Measurements from ENCODE around the gene EXOC2.
A peak's percentile ranks its signal among the peaks of the same experiment; 100 is the strongest.
"Not testable (repeated sequence)": the region's sequence is repeated elsewhere in the genome, so short reads cannot be mapped to it uniquely, and the experiment has no call there.

EXOC2 gene

DNA sequence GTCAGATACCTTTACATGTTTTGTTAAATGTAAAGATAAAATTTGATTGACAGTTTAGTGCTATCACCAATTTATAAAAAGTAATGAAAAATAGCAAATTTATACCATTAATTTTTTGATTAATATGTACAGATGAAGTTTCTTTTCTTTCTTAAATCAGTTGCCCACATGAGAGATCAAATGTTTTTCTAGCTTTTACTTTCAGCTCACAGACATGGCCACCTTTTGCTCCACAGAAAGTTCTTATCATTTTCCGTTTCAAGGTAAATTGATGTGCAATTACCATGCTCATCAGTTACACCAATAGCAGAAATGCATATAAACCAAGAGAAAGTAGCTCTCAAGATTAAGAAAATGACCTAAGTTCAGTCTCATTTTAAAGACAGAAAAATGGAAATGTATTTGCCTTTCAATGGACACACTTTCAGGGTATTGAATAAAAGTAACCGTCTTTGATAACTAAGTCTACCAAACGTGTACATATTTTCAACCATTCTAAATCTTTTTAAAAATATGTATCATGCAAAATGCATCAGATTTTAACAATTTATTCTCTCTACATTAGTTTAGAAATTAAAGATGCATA, 16.6 kb upstream of the EXOC2 start:
- DNase-seq (ENCODE audit: low read depth) = no peak

DNA sequence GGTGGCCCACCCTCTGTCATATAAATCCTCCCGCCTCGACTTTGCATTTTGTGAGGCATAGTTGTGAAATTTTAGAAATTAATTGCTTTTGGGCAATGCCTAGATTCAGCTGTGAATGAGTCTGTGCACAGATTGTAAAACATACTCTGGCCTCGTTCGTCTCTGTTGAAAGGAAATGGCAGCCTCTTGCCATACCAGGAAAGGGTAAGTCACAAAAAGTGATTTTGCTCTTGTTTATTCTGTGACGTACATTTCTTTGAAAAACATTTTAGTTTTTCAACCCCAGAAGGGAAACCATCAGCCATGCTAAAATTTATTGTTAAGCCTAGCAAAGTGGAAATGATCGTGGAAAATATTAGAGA, 15.3 kb upstream of the EXOC2 start:
- no peak for DNase-seq (ENCODE audit: low read depth)

DNA sequence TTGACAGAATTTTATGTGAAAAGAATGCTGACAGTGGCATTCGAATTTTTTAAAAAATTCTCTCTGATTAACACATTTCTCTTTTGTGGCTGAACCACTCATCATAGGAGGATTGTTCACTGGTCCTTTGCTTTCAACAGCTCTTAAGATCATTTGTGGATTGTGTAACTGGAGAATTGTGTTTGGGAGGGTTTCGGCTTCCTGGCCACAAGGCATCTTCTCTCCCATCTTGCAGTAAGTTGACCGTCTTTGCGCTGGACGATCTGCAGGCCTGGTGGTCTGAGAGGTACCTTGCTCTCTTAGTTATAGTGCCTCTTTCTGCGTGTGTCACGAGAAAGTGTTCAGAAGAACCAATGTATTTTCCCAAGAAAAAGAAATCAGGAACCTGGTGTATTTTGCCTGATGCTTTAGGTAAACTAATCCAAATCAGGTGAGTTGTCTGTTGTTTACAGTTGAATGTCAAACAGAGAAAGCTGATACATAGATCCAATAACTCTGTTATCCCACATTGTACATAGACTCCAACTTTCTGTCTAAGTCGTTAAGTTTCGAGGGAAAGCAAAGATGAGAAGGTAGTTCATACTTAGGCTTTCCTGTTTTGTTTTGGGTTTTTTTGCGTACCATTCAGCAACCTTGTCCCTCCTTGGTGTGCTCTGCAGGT, 14.8 kb upstream of the EXOC2 start:
- DNase-seq (ENCODE audit: low read depth) = no peak

DNA sequence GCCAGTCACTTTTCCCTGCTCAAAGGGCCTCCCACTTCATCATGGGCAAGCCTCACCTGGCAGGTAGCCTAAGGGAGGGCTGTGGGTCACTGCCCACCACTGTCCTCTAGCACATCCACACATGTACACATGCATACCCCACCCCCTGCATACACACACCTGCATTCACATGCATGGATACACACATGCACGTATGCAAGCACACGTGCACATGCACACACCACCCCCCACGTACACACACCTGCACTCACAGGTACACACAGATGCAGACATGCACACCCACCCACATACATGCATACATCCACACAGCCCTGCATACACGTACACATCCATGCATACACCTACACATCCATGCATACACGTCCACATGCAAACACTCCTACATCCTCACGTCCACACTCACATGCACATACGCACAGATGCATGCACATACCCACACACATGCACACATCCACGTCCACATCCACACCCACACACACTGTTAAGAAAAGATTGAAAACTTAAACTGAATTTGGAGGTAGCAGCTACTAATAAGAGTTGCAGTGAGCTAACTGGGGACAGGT, 14.0 kb upstream of the EXOC2 start:
- DNase-seq (ENCODE audit: low read depth) = no peak

DNA sequence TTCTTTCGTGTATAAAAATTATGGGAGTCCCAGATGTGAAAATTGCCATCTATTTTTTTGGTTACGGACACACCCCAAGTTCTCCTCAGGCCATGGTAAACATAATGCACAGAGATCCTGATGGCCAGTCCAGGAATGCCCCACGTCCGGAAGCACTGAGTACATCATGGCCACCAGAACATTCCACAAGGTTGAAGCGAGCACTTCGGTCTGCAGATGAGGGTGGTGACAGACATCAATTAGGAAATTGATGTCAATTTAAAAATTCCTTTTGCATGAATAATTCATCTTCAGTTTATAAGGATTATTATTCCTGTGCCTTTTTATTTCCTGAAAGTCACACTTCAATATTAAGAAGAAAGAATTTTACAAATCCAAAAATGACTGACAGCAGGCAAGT, 13.2 kb upstream of the EXOC2 start:
- DNase-seq (ENCODE audit: low read depth) = no peak

DNA sequence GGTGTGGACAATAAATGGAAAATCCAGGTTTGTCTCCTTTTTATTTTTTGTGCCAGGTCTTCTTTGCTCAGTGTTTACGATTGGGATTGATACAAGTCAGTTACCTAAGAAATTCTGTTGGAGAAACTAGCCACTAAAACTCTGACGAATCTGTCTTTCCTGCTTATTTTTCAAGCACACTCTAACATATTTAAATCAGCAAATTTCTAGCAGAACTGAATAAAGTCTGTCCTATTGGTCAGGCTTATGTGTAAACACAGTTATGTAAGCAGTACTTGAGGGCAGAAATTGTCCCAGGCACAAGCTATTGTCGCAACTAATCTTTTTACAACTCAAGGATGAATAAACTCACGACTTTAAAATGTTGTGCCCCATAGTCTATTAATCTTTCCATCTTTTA, 12.1 kb upstream of the EXOC2 start:
- DNase-seq (ENCODE audit: low read depth) = no peak

DNA sequence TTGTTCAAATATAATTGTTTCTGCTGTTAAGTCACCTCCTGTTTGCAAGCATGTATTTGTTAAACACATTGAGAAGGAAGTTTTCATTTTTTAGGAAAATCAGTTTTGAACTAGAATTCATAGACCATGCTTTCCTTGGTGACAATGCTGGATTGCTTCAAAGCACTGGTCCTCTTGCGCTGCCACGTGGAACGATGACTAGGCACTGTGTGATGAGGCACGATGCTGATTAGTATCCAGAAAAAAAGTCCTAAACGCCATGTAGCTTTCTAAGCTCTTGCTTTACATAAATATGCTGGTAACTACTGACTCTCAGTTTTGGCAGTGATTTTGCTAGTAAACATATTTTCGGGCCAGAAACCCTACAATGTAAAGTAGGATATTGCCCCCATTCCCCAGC, 11.1 kb upstream of the EXOC2 start:
- no peak for DNase-seq (ENCODE audit: low read depth)

DNA sequence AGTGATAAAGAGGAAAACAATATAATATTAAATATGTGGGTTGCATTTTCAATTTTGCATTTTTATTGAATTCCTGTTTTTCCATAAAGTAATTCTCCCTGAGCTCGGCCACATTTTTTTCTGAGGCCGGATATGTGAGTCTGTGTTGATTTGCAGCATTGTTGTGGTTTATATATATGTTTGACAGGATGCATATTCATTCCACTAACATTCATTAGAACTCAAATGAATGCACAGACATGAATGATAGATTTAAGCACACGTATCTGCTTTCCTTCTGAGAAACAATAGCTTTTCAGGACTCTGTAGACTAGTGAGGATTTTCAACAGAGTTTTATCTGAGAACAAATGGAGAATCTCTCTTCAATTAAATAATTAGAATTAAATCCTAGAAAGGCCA, 10.6 kb upstream of the EXOC2 start:
- DNase-seq (ENCODE audit: low read depth) = no peak

DNA sequence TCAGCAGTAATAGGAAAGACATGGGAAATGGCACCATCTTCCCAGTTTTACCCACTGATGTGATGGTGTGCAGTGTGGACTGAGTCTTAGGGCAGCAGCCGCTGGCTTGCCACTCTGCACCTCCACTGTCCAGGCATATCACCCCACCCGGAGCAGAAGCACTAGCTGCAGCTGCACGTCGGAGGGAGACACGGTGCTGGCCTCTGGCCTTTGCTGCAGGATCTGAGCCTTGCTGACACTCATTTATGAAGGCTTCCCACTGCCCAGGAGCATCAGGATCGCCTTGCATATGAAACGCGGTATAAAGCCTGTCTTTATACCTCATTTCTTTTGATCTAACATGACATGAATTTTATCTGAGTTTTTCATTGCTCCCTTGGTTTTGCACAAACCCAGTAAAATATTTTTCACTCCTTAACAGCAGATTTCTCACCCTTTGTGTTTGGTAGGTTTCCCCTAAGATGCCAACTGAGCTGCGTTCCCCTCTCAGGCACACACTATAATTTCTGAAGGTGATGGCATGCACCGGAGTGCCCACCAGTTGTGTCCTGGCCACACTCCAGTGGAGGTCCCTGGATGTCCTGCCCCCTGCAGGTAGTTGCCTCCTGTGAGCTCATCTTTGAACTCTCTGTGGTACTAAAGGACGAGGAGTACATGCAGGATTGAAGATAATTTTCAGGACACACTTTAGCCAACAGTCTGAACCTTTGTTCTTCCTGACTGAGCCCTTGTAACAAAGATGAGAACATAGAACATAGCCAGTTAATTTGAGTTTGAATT, 9.0 kb upstream of the EXOC2 start:
- no peak for DNase-seq (ENCODE audit: low read depth)

DNA sequence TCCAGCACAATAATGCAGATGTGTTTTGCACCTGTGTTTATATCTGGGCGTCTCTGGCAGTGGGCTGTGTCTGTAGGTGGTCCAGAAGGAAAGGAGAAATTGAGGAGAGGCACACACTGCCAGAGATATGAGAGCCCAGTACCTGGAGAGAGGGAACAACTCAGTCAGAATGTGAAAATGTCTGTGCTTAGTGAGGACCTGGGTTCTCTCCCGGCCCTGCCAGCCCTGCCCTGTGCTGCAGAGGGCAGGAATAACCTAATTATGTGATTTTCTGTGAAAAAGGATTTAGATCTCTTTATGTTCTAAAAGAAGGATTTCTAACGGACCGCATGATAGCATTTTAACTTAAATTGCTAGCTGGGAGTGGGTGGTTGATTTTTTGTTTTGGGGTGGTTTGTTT, 8.3 kb upstream of the EXOC2 start:
- DNase-seq (ENCODE audit: low read depth) = no peak

DNA sequence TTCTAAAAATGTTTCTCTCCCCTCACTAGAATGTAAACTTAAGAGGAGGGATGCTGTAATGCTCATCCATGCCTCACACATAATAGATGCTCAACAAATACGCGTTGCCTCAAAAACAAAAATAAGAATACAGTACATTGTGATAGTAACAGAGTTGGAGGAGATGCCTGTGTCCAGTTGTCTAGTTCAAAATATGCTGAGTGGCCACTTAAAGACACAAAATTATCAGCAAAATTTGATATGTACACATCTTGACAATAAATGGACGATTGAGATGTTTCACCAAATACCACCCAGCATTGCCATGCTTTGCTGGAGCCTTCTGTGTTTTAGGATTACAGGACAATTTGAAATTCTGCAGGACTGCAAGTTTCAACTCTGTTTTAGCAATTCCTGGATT, 7.6 kb upstream of the EXOC2 start:
- no peak for DNase-seq (ENCODE audit: low read depth)

DNA sequence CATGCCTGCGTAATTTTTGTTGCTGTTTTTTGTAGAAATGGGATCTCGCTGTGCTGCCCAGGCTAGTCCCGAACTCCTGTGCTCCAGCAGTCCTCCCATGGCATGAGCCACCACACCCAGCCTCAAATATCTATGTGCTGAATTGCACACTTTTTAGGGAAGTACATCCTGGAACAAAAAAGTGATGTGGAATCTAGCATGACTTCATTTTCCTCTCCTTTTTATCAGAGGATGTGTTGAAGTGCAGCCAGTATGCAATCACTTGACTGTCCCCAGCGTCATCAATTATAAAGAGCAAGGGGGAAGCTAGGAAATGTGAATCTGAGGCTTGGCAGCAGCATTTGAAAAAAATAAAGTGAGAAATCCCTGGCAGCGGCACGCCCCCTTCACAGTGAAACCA, 6.4 kb upstream of the EXOC2 start:
- no peak for DNase-seq (ENCODE audit: low read depth)

DNA sequence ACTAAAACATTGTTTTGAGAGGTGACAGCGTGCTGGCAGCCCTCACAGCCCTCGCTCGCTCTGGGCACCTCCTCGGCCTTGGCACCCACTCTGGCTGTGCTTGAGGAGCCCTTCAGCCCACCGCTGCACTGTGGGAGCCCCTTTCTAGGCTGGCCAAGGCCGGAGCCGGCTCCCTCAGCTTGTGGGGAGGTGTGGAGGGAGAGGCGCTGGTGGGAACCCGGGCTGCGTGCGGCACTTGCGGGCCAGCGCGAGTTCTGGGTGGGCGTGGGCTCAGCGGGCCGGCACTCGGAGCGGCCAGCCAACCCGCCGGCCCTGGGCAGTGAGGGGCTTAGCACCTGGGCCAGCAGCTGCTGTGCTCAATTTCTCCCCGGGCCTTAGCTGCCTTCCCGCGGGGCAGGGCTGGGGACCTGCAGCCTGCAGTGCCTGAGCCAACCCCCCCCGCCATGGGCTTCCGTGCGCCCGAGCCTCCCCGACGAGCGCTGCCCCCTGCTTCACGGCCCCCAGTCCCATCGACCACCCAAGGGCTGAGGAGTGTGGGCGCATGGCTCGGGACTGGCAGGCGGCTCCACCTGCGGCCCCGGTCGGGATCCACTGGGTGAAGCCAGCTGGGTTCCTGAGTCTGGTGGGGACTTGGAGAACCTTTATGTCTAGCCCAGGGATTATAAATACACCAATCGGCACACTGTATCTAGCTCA, 1.6 kb upstream of the EXOC2 start:
- DNase-seq (ENCODE audit: low read depth) = not testable (repeated sequence)

DNA sequence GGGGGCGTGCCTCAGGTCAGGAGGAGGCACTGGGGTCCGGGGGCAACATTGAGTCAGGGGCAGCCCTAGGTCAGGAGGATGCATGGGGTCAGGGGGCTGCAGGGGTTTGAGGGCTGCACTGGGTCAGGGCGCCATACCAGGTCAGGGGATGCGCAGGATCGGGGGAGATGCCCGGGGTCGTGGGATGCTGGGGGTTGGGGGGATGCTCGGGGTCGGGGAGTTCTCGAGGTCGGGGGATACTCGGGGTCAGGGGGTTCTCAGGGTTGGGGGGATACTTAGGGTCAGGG, 727 bp upstream of the EXOC2 start:
- no peak for DNase-seq (ENCODE audit: low read depth)

DNA sequence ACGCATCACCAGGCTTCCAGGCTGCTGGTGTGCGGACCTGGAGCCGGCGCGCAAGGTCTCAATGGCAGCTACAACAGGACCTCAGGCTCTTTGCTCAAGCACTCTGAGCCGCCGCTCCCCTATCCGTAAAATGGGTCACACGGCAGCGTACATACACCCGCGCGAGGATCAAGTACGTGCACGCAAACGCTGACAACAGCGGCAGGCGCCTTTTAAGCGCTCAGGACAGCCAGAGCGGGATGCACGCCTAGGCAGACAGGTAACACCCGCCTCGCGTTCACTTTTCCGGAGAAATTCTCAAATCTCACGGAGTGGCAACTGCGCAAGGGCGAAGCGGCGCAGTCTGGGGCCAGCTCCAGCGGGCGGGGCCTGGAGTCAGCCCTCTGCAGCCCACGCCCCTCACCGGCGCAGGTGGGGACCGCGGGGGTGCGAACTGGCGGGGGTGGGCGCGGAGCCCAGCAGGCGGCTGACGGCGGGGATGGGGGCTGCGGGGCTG, 535 bp downstream of the EXOC2 start:
- peak; percentile 63 for DNase-seq (ENCODE audit: low read depth)

DNA sequence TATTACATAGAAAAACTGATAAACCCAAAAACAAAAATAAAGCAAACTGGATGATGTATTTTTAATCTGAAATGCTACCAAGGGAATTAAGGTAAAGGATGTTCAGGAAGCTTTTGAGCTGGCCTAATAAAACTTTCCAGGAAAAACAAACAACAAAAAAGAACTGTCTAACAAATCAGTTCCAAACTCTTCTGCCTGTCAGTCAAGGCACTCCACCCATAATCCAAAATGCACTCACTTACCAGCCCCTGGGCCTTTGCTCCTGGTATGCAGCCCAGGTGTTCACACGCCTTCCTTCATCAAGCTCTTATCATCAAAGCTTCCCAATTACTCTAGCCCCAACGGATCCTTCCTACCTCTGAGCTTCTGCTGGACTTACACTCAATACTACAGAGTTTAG, 3.7 kb downstream of the EXOC2 start:
- no peak for DNase-seq (ENCODE audit: low read depth)

DNA sequence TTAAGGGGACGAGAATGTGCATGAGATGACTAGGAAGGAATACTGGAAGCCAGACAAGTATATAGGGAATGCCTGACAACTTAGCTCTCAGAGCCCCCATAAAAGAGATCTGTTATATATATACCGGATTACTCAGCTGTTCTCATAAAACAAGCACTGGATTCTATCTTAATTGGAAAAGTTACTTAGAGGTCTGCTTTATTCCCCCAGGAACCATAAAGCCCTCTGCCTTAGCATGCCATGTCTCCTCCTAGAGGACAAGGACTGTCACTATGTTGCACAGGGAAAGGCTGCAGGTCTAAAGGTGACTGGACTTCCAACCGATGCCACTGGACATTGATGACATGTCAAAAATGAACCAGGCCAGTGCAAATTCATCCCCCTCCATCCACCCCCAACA, 6.4 kb downstream of the EXOC2 start:
- no peak for DNase-seq (ENCODE audit: low read depth)

DNA sequence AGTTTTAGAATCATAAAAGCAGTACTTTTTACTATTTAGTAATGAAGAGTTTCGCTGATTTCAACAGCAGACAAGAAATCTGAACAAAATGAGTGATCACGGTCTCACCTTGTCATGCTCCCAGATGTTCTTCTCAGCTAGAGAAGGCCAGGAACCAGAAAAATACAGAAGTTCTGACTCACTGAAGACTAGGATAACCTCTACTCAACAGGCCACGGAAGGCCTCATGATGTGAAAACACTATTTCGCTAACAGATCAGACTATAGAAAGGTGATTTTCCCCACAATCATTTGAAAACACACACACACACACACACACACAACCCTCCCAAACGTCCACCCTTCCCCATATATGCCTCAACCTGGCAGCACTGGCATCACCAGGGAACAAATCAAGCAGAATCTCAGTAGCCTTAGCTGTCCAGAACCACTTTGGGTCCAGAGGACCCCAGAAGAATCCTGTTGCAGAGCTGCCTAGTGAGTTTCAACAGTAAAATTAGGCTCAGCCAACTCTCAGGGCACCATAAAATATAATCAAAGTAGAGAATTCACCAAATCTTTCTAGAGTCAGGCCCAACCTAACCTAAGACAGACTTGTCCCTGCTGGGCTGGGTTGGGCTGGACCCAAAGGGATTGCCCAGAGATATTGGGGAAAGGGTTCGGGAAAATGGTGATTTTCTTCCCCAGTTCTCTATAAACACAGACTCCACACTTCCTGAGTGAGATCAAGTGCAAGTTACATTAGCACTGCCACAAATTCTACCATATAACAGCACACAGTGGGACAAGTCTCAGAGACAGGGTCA, 7.9 kb downstream of the EXOC2 start:
- no peak for DNase-seq (ENCODE audit: low read depth)

DNA sequence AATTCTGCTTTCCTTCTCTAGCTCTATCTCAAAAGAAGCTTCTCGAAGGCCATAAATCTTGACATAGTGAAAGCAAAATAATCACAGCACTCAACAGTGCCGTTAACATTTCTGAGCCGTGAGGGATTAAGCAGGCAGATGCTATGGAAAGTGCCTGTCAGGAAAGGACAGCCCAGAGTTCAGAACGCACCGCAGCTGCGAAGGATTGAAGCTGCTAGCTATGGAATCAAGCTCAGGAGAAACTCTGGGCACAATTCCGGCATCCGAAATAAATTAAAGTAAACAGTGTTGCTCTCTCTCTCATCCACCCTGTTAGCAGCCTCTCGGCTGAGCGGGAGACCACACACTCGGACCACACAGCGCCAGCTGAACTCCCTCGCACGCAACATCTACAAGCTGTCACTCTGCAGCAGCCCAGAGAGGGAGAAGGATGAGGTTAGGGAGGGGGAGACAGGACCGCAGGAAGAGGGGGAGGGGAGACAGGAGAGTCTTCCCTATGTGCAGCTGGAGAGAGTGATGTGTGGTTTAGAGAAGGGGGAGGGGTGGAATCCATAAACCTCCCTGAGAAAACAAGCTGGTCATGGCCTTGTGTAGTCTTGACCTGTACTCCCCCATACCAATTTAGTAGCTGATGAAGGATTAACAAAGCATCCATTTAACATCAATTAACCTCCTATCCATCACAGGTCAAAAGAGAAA, 9.0 kb downstream of the EXOC2 start:
- no peak for DNase-seq (ENCODE audit: low read depth)

DNA sequence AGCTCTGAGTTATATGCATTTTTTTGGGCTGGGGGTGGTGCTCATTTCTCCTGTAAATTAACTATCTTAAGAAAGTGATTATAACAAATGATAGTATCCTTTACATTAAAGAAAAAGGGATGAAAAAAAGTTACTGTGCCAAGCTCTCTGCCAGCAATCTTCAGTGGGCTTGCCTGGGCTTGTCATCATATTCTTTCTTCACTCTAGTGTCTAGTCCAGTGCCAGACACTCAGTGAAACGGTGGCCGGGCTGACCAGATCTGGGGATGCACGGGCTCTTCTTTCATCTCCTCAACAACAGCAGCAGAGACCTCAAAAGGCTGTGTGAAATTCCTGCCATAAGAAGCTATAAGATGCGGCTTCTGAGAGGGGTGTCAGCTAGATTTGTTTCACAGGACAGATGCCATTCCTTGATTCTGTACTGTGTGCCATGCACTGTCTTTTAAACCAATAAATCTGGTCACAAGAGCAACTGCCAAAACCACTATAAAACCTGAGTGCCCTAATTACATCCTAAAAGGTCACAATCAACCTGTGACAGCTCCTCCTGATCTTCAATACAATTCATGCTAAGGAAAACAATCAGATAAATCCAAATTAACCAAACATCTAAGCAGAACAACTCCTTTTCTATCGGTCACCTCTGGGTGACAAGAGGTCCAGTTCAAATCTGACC, 12.1 kb downstream of the EXOC2 start:
- no peak for DNase-seq (ENCODE audit: low read depth)

DNA sequence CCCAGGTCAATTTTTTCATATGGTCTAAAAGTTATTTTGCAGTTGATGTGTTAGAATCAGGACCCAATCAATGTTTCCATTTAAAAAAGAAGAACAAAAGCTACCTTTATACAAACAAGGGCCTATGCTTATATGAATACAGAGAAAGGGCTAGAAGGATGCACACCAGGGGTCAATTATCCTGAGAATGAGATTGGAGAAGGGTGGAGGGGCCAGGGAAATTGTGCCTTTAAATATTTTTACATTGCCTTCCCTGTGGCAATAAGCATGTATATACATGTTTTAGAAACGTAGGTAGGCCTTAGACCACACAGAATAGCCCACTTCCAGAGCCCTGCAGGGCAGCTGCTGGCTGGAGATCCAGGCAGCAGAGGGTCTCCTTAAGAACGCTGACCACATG, 12.7 kb downstream of the EXOC2 start:
- no peak for DNase-seq (ENCODE audit: low read depth)
